Measurements from ENCODE around the gene PBX1. TPM values are rescaled to one million over a fixed set of nuclear protein-coding genes. Genes with fewer than 3 reads are reported as not detected.

PBX1 gene
- total and polyA plus RNA-seq, 10 of the 15 experiments (the other 5 are each of a cell fraction or from before 2014, with no cell fraction given), result 0.05 to 0.28 (median 0.11) TPM; not detected in 5

- H2AFZ ChIP-seq (ENCODE audit: control insufficient read depth, low read depth, low read length), result no peak overlapping the region
- DNase-seq (ENCODE audit: low read depth, low spot score), result no peak
- H3K36me3 ChIP-seq (ENCODE audit: control insufficient read depth in 2 of 2, insufficient read depth in 2 of 2, low read length in 1 of 2), result no peaks in the 10 kb centered on the region
- H3K4me2 ChIP-seq (ENCODE audit: control insufficient read depth, insufficient read depth), result no peak overlapping the region
- SMC1A ChIA-PET (ENCODE audit: uncharacterized antibody, unreplicated experiment), result no interaction called here
- no peak overlapping the region for H3K9ac ChIP-seq (ENCODE audit: control insufficient read depth, insufficient read depth, low read length)
- no peaks in the 10 kb centered on the region for H4K20me1 ChIP-seq (ENCODE audit: control insufficient read depth, insufficient read depth)
- no peaks in the 10 kb centered on the region for H3K79me2 ChIP-seq (ENCODE audit: control insufficient read depth, insufficient read depth, low read length)
- no peak for ATAC-seq
- no peak for FAIRE-seq
- no TSS peak for BruUV-seq (replicated peaks)
- no peak overlapping the region for H3K4me3 ChIP-seq
- POLR2A ChIA-PET, result no interaction called here
- intact Hi-C loops (cut with micrococcal nuclease; ENCODE audit: unreplicated experiment), result no loop called here
- H3K9me3 ChIP-seq (replicated peaks; ENCODE audit: control insufficient read depth, insufficient read depth, low read length), result no peaks in the 10 kb centered on the region
- CTCF ChIA-PET, result no interaction called here
- WGBS (ENCODE audit: insufficient coverage, insufficient replicate concordance, low lambda C conversion rate, missing lambda C conversion rate), result under 1% methylated on average over 6 of the region's 6 CpGs
- TF ChIP-seq FOXM1 (IDR thresholded peaks at IDR 0.05; ENCODE audit: low read depth, low read length) (no peak), IRF5 (IDR thresholded peaks at IDR 0.05; ENCODE audit: borderline replicate concordance) (no peak), ESRRA (IDR thresholded peaks at IDR 0.05; ENCODE audit: low read length) (no peak), PAX8 (IDR thresholded peaks at IDR 0.05) (no peak), IRF3 (IDR thresholded peaks at IDR 0.05) (no peak)
- RAD21 ChIA-PET (ENCODE audit: unreplicated experiment), result no interaction called here
- H3K4me1 ChIP-seq (ENCODE audit: control insufficient read depth, insufficient read depth, low read length), result no peaks in the 10 kb centered on the region
- H3K27me3 ChIP-seq (replicated peaks in 1 of 2; ENCODE audit: control insufficient read depth in 2 of 2, insufficient read depth in 2 of 2, low read length in 1 of 2), result no peaks in the 10 kb centered on the region
- in situ Hi-C loops (cut with MboI), result no loop called here
- no peak overlapping the region for H3K27ac ChIP-seq (ENCODE audit: control insufficient read depth, insufficient read depth)
Measured at GRCh38 chr1:164644774-164645644, 86.0 kb downstream of the PBX1 start.
